K562 (cell line): ENCODE measurements around the gene ACY1. TPM values are rescaled to one million over a fixed set of nuclear protein-coding genes. Genes with fewer than 3 reads are reported as not detected.
A peak's percentile ranks its signal among the peaks of the same experiment; 100 is the strongest.

ENCODE experiments used
- ATAC-seq: fragments of 200-7000 bp; cut with Tn5 transposase; 3 replicates; pipeline ENCODE4 v1.9.1; 2020; ENCODE audit warnings: moderate library complexity
- BruUV-seq: library from RNA; stranded (reverse); fragments of 400-500 nt; replicated peaks from 2 replicates; lab custom pipeline; 2021; lab: Mats Ljungman, UMichigan
- CTCF ChIA-PET: fragments of 300-600 bp; formaldehyde crosslinking; extraction: SDS; loops from one replicate; lab custom pipeline; 2021; ENCODE audit warnings: low intra/inter-chr PET ratio; lab: Yijun Ruan, JAX
- POLR2A ChIA-PET: fragments of 300-600, 350-650 bp; sonication (Branson Sonifier 250); formaldehyde crosslinking; extraction: SDS; loops from one replicate; lab custom pipeline; 2021; ENCODE audit warnings: antibody characterized with exemption, inconsistent platforms; lab: Yijun Ruan, JAX
- DNase-seq, 4 experiments: peaks; one replicate each; pipeline versions ENCODE4 v3.0.0 to v3.0.0-alpha.2; 2011 to 2018; ENCODE audit warnings: low spot score in 3 of 4, mixed read lengths in 3 of 4; ENCODE audit errors: extremely low read depth in 1 of 4
- FAIRE-seq: peaks from 2 replicates; lab custom pipeline; 2011; peaks lifted over from hg19 to GRCh38; lab: Jason Lieb, UNC
- H2AFZ ChIP-seq: 2 replicates; pipeline ENCODE4 v1.6.0; 2011; ENCODE audit warnings: low read depth, low read length, control low read depth, inconsistent platforms
- H3K27ac ChIP-seq: fragments of 200-600 bp; 3 replicates; pipeline ENCODE4 v1.8.0; 2011; ENCODE audit warnings: low read depth, mild to moderate bottlenecking, control low read depth, inconsistent platforms, low read length, moderate library complexity, mixed read lengths; ENCODE audit errors: extremely low read depth
- H3K27me3 ChIP-seq, 2 experiments: fragments of 300-600 bp in 1 of 2; 2 replicates in 1 of 2; 3 replicates in 1 of 2; pipeline versions ENCODE4 v1.6.0 to v1.8.0; 2011; ENCODE audit warnings: inconsistent platforms in 2 of 2, low read length in 2 of 2, mild to moderate bottlenecking in 1 of 2, mixed read lengths in 1 of 2, moderate library complexity in 1 of 2; ENCODE audit not compliant: control insufficient read depth in 2 of 2, insufficient read depth in 2 of 2
- H3K36me3 ChIP-seq: fragments of 300-600 bp; 3 replicates; pipeline ENCODE4 v1.8.0; 2011; ENCODE audit warnings: mild to moderate bottlenecking, low read length, inconsistent platforms; ENCODE audit not compliant: control insufficient read depth, insufficient read depth
- H3K4me1 ChIP-seq, 2 experiments: fragments of 200-600 bp in 1 of 2; replicated peaks in 1 of 2; 2 replicates in 1 of 2; 3 replicates in 1 of 2; pipeline versions ENCODE4 v1.5.1 to v1.8.0; 2011; ENCODE audit warnings: inconsistent platforms in 2 of 2, low read length in 2 of 2, mild to moderate bottlenecking in 1 of 2, mixed read lengths in 1 of 2, moderate library complexity in 1 of 2; ENCODE audit not compliant: control insufficient read depth in 2 of 2, insufficient read depth in 2 of 2
- H3K4me2 ChIP-seq: 2 replicates; pipeline ENCODE4 v1.6.1; 2011; ENCODE audit warnings: low read length, control low read depth, inconsistent platforms, mixed read lengths; ENCODE audit not compliant: insufficient read depth
- H3K4me3 ChIP-seq: fragments of 200-600 bp; sonication (generic), shearing (Covaris generic); 2 replicates; pipeline ENCODE4 v1.5.1; 2016; ENCODE audit warnings: control low read depth, inconsistent platforms
- H3K79me2 ChIP-seq: fragments of 200-600 bp; 3 replicates; pipeline ENCODE4 v1.8.0; 2011; ENCODE audit warnings: low read length, inconsistent platforms; ENCODE audit not compliant: control insufficient read depth, insufficient read depth
- H3K9ac ChIP-seq, 2 experiments: 2 replicates each; pipeline versions ENCODE4 v1.6.0 to v1.6.1; 2011; ENCODE audit warnings: low read depth in 2 of 2, low read length in 2 of 2, control low read depth in 1 of 2, inconsistent platforms in 1 of 2, mild to moderate bottlenecking in 1 of 2, mixed read lengths in 1 of 2; ENCODE audit not compliant: insufficient read depth in 1 of 2
- H3K9me1 ChIP-seq: one replicate; pipeline ENCODE4 v1.6.0; 2011; ENCODE audit warnings: inconsistent platforms, mild to moderate bottlenecking, low read length, moderate library complexity; ENCODE audit not compliant: control insufficient read depth, insufficient read depth
- H3K9me3 ChIP-seq: replicated peaks from 2 replicates; pipeline ENCODE4 v1.5.1; 2011; ENCODE audit warnings: low read depth, low read length, inconsistent platforms; ENCODE audit not compliant: control insufficient read depth, insufficient read depth
- H4K20me1 ChIP-seq: replicated peaks from 2 replicates; pipeline ENCODE4 v1.6.1; 2011; ENCODE audit warnings: low read length, inconsistent platforms, mixed read lengths; ENCODE audit not compliant: control insufficient read depth, insufficient read depth
- DPF2 ChIP-seq: fragments of 450-650 bp; IDR thresholded peaks from 2 replicates; pipeline ENCODE4 v1.6.1; 2016
- GABPB1 ChIP-seq: sonication (generic); formaldehyde crosslinking; IDR thresholded peaks from 2 replicates; pipeline ENCODE4 v1.8.0; 2022; ENCODE audit warnings: mild to moderate bottlenecking, missing genetic modification reagents
- ID3 ChIP-seq, 2 experiments: fragments of 250-450 bp in 1 of 2; fragments of 450-650 bp in 1 of 2; sonication (Bioruptor Pico) in 1 of 2; IDR thresholded peaks; 2 replicates each; pipeline versions ENCODE4 v1.6.1 to v1.8.0; 2016 to 2021; ENCODE audit warnings: mild to moderate bottlenecking in 2 of 2, moderate library complexity in 2 of 2, missing compliant biosample characterization in 1 of 2, missing genetic modification characterization in 1 of 2
- OTX1 ChIP-seq: fragments of 450-650 bp; formaldehyde crosslinking; IDR thresholded peaks from 2 replicates; pipeline ENCODE4 v1.4.0; 2022; ENCODE audit warnings: mild to moderate bottlenecking
- POU5F1 ChIP-seq: fragments of 150-350 bp; IDR thresholded peaks from 2 replicates; pipeline ENCODE4 v1.6.1; 2014; ENCODE audit warnings: borderline replicate concordance, low read length, low read depth, mild to moderate bottlenecking; ENCODE audit not compliant: partially characterized antibody
- PRPF4 ChIP-seq: fragments of 200-400 bp; formaldehyde crosslinking; IDR thresholded peaks from one replicate; pipeline ENCODE4 v1.6.1; 2017; ENCODE audit warnings: low read length, low read depth, mild to moderate bottlenecking; ENCODE audit not compliant: insufficient read depth, poor library complexity, severe bottlenecking
- RB1 ChIP-seq: fragments of 450-650 bp; IDR thresholded peaks from 2 replicates; pipeline ENCODE4 v1.6.1; 2017; ENCODE audit warnings: low read depth, mild to moderate bottlenecking
- SMAD3 ChIP-seq: fragments of 450-650 bp; formaldehyde crosslinking; conservative IDR thresholded peaks from 2 replicates; pipeline ENCODE4 v1.4.0; 2020; ENCODE audit warnings: mild to moderate bottlenecking
- STAT5A ChIP-seq: IDR thresholded peaks from 2 replicates; pipeline ENCODE4 v1.6.1; 2012; ENCODE audit warnings: low read length, inconsistent platforms, borderline replicate concordance
- THRA ChIP-seq: fragments of 450-650 bp; IDR thresholded peaks from 2 replicates; pipeline ENCODE4 v1.6.1; 2017; ENCODE audit warnings: mild to moderate bottlenecking, moderate library complexity
- ZNF609 ChIP-seq: sonication (generic); formaldehyde crosslinking; IDR thresholded peaks from 2 replicates; pipeline ENCODE4 v1.8.1; 2023; ENCODE audit warnings: missing genetic modification reagents, mild to moderate bottlenecking, borderline replicate concordance
- ZNF830 ChIP-seq: fragments of 250-450 bp; sonication (Bioruptor Pico); IDR thresholded peaks from 2 replicates; pipeline ENCODE4 v1.5.0; 2021; ENCODE audit warnings: mild to moderate bottlenecking
- WGBS: fragments of 100-300 bp; shearing (Covaris generic); methylation state at CpG from one replicate; pipeline ENCODE4 v1.1.6; 2016; ENCODE audit warnings: low coverage, mixed read lengths; ENCODE audit not compliant: insufficient coverage; ENCODE audit errors: missing lambda C conversion rate; 5-methylcytosine and 5-hydroxymethylcytosine counted together
- in situ Hi-C: fragments of 300-500 bp; cut with MboI; formaldehyde crosslinking; loops from 4 replicates; pipeline ENCODE4 v1.15.0; 2018; ENCODE audit warnings: inconsistent platforms, mixed read lengths
- intact Hi-C: fragments of 100-400 bp; cut with micrococcal nuclease; formaldehyde crosslinking; loops from 2 replicates; pipeline ENCODE4 v1.14.2; 2022
- polyA plus RNA-seq, 8 experiments: library from polyadenylated mRNA; depleted of rRNA in 4 of 8; stranded (reverse) in 5 of 8; unstranded in 3 of 8; fragments of >200 nt; fragmentation: Nextera tagmentation in 2 of 8; fragmentation: Illumina TruSeq in 1 of 8; extraction: Ambion mirVana in 2 of 8; extraction: Trizol in 1 of 8; gene quantifications; 2 replicates each; pipeline versions ENCODE4 v1.2.1 to v1.2.3, GENCODE V29; 2011 to 2014; ENCODE audit warnings: inconsistent platforms in 1 of 8, missing spikeins in 1 of 8
- total RNA-seq, 7 experiments: library from RNA; depleted of rRNA in 6 of 7; stranded (reverse); fragments of >200 nt in 6 of 7; fragmentation: Illumina TruSeq in 2 of 7; extraction: Trizol in 2 of 7; gene quantifications; 2 replicates each; pipeline versions ENCODE4 v1.2.1 to v1.2.3, GENCODE V29; 2011 to 2021; ENCODE audit warnings: low replicate concordance in 1 of 7

ACY1 gene
- total and polyA plus RNA-seq, 9 of the 15 experiments (the other 6 are each of a cell fraction or from before 2014, with no cell fraction given), result 70.7 to 195 (median 123) TPM

GRCh38 chr3:51995346-51996163 is 12.2 kb downstream of the ACY1 start, which contains the start of gene RPL29:
TSS of gene RPL29 (minus strand) at chr3:51995895. CDS start at chr3:51995461, 434 bp downstream.
- Histone ChIP-seq H3K36me3 (peaks cover 34% of the 10 kb centered on the region), H3K27me3 (no peaks in the 10 kb centered on the region), H3K79me2 (peaks cover 37% of the 10 kb centered on the region), H2AFZ (peak within 1 kb of the TSS; percentile 61), H3K4me1 (peaks cover 36 to 42% of the 10 kb centered on the region in 2 experiments), H3K4me2 (peak within 1 kb of the TSS; percentile 96), H4K20me1 (peaks cover 6% of the 10 kb centered on the region; the same call in 1 of the 2 replicates), H3K27ac (peak within 1 kb of the TSS; percentile 80), H3K9me1 (no peaks in the 10 kb centered on the region), H3K9me3 (0 out of 2 replicates have a peak, but pooled peaks cover 3% of the 10 kb centered on the region), H3K4me3 (peak within 1 kb of the TSS; percentile 67), H3K9ac (peak within 1 kb of the TSS; percentile 96 to 99)
- ChIA-PET POLR2A (interaction anchor here (0.6 to 6.0 kb wide), 30 partner anchors 8 to 691 kb away, joined by 3 to 105 read pairs (median 4); partner anchors contain the start of genes ABHD14A, ABHD14B, ACY1 and DUSP7), CTCF (no interaction called here)
- ATAC-seq, result peak; percentile 81
- peak; percentile 92 for FAIRE-seq
- BruUV-seq, result TSS peak; percentile 65
- peak; percentile 78 to 93 (median 82) for DNase-seq
- WGBS, result 1% methylated on average over 24 of the region's 40 CpGs
- intact Hi-C loops (loop anchor here (1.0 kb wide), 1 partner anchor 53 kb away; the partner anchor contains the start of gene PARP3), in situ Hi-C loops (no loop called here)
- peak; percentile 91 for TF ChIP-seq RB1
- peak; percentile 89 for TF ChIP-seq ZNF609 (CRISPR knock-in tag)
- TF ChIP-seq SMAD3 (CRISPR knock-in tag), result no peak
- no peak for TF ChIP-seq ID3 (CRISPR knock-in tag; IDR thresholded peaks at IDR 0.05)
- TF ChIP-seq ID3 (tag; IDR thresholded peaks at IDR 0.05), result peak; percentile 75; the same call in 1 of the 2 replicates
- TF ChIP-seq OTX1 (CRISPR knock-in tag), result no peak
- TF ChIP-seq THRA, result no peak
- peak; percentile 50 for TF ChIP-seq PRPF4
- TF ChIP-seq DPF2, result no peak
- peak; percentile 99 for TF ChIP-seq GABPB1
- TF ChIP-seq STAT5A, result no peak; the same call in 1 of the 2 replicates
- peak; percentile 49 for TF ChIP-seq POU5F1
- no peak for TF ChIP-seq ZNF830 (CRISPR knock-in tag)
